Glomerular visceral epithelial cell (primary cell): ENCODE measurements around the gene UBL3.

ENCODE experiments used
- DNase-seq: peaks from one replicate; pipeline ENCODE4 v3.0.0-alpha.2; 2016; ENCODE audit errors: extremely low spot score

UBL3 gene

DNA sequence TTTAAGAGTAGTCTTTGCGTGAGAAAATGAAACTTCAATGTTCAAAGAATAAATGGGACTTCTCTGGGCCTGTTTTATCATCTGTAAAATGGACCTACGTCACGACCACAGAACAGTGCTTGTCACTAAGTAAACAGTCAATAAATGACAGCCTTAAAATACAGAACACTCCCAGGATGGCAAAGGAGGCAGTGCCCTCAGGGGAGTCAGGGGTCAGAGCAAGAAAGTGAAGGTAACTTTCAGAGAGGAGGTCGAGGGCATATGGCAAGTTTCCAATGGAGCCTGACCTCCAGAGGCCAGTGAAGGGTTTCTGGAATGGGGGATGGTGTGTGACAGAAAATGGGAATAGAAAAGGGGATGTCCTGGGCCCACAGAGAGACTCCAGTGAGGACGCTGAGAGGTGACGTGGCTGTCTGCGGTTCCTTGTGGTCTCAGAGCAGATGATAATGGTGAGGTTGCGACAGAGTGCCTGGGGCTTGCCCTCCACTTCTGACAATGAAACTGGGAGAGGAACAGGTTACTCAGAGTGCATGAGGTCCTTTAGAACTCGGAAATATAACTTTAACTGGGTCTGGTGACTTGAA is 91.8 kb downstream of the UBL3 start:
- DNase-seq: no peak

DNA sequence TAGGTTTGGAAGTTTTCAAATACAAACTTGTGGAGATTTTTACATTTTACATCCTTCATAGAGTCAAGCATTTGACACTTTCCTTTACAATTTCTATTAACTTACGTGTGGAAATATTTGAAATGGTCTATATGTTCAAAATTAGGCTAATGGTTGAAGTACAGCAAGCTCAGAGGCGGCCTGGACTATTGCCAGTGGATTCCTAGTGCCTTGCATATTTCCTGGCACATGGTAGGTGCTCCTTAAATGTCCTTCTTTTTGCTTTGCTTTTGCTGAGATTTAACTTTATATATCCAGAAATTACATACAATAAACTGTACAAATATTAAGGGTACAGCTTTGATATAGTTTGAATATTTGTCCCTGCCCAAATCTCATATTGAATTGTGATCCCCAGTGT is 93.9 kb downstream of the UBL3 start:
- no peak for DNase-seq

DNA sequence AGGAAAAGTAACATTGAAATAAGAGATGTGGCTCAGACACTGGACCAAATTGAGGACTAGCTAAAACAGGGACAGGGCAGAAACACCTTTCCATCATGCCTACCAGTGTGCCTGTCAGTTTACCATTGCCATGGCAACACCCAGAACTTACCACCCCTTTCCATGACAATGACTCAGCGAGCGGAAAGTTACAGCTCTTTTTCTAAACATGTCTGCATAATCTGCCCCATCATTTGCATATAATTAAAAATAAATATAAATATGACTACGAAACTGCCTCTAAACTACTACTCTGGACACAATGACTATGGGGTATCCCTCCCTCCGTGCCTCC is 96.0 kb downstream of the UBL3 start:
- DNase-seq: no peak

DNA sequence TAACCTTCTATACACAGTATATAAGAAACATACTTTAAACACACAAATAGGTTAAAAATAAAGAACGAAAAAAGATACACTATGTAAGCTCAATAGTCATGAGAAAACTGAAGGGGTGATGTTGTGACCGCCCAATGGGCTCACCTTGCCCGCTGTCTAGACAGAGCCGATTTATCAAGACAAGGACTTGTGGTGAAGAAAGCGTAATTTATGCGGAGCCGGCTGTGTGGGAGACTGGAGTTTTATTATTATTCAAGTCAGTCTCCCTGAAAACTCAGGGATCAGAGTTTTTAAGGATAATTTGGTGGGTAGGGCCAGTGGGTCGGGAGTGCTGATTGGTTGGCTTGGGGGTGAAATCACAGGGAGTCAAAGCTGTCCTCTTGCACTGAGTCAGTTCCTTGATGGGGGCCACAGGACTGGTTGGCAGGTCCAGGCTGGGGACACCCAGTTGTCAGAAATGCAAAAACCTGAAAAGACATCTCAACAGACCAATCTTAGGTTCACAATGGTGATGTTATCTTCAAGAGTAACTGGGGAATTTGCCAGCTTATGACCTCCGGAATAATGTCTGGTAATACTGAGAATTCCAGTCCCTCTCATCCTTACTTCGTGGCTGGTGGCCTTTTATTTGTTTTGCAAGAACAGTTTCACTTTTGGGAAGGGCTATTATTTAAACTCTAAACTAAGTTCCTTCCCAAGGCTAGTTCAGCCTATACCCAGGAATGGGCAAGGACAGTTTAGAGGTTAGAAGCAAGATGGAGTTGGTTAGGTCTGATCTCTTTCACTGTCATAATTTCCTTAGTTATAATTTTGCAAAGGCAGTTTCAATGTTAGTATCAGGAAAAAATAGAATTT is 96.6 kb downstream of the UBL3 start:
- DNase-seq: no peak

DNA sequence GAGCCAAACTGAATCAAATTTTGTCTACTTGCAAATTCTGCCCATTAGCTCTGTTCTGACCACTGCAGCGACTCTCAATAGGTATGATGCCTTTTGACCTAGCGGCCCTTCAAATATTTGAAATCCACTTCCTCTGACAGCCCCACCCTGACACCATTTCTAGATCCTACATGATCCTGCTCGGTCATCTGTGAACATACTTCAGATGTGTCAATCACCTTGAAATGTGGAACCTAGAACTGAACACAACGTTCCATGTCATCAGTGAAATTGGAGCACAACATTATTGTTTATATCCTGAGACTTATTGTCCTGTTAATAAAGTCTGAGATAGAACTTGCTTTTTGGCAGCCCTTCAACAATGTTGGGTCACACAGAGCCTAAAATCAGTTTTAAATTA is 98.2 kb downstream of the UBL3 start:
- no peak for DNase-seq

DNA sequence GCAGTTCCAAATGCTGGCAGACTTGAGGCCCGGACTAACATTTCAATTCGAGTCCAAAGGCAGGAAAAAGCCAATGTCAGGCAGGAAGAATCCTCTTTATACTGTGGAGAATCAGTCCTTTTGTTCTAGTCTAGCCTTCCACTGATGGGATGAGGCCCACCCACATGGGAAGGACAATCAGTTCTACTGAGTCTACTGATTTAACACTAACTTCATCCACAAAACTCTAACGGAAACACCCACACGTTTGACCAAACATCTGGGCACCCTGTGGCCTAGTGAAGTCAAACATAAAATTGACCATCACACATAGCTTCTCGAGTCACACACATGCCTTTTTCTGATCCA is 100.3 kb downstream of the UBL3 start:
- no peak for DNase-seq

DNA sequence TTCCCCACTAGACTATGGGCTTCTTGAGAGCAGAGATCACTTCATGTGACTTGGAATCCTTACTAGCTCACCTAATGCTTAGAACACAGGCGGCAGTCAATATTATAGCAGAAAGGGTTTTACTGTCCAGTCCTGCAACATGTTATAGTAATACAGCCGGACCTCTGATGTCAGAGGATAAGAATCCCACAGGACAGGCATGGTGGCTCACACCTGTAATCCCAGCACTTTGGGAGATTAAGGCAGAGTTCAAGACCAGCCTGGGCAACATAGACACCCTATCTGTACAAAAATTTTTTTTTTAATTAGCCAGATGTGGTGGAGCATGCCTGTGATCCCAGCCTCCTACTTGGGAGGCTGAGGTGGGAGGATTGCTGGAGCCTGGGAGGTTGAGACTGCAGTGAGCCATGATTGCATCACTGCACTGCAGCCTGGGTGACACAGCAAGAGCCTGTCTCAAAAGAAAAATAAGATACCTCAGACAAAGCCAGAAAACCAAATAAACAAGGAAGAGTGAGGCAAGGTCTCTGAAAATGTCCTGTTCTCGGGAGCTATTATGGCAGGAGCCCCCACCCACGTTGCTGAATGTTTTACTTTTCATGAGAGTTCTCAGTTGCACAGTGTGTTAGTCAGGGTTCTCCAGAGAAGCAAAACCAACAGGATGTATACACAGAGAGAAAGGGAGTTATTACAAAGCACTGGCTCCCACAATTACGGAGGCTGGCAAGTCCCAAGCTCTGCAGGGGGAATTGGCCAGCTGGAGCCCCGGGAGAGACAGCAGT is 100.8 kb downstream of the UBL3 start:
- DNase-seq: no peak

DNA sequence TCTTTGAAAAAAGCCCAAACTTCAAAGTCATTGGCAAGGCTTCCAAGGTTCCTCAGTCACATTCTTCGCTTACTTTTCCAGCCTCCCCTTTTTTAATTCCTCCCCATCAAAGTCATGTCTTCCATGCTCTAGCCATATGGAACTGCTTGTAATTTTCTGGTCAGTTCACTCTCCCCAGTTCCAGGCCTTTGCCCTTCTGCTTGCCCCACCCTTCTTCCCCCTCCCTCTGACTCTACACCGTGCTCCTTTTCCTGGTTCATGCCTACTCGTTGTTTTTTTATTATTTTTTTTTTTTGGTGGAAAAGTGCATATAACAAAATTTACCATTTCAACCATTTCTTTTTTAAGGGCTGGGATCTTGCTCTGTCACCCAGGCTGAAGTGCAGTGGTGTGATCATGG is 102.3 kb downstream of the UBL3 start:
- no peak for DNase-seq

DNA sequence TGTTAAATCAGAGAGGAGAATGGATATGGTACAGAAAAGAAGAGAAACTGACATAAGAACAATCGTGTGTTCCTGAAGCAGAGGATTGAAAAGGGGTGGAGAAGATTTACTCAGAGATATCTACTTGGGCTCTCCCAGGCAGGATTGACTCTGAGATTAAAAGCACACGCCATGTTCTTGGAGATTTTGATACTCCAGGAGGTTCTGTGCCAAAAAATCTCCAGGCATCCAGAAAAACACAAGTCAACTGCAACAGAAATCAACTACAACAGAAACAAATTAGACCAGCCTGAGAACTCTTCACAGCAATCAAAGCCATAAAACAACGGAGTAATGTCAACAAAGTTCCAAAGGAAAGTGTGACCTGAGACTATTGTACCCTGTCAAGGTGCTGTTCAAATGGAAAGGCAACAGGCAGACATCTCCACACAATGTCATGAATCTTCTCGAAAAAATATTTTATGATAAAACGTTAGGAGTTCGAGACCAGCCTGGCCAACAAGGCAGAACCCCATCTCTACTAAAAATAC is 104.2 kb downstream of the UBL3 start:
- DNase-seq: no peak

DNA sequence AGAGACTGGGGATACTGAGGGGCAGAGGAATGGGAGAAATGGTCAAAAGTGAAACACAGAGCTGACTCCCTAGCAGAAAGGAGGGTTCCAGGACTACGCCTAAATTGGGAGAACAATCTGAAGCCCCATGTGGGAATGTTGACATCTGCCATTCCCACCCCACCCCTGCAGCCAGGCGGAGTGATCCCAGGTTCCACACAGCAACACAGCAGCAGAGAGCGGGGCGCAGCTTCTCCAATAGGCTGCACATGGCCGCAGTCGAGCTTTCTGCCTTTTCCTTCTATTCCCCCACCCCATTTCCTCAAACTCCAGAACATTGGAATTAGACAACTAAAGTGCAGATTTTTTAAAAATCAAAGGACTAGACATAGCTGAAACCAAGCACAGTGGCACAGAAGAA is 104.7 kb downstream of the UBL3 start:
- DNase-seq: no peak

DNA sequence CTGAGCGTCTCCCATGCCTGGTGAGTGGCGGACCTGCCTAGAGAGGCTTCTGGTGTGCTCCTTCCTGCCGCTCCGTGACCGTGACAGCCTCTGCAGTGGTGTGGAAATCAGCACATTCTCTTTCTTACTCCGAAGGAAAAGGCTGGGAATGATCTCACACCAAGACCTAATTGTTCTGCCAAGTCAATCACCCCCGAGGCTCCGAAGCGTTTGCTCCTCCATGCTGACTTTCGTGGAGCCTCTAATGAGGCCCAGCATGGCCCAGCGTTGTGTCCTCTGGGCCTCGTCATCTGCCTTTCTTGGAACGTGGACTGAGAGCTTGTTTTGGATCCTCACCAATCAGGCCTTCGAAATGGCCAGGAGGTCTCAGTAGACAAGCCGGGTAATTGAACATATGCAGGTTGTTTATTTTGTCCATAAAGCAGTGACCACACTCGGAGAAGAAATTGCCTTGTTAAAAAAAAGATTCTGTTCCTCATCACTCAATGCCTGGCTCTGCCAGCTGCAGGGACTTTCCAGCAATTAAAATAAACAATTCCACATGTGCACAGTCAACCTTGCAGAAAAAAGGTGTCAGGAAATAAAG is 107.1 kb downstream of the UBL3 start:
- no peak for DNase-seq

DNA sequence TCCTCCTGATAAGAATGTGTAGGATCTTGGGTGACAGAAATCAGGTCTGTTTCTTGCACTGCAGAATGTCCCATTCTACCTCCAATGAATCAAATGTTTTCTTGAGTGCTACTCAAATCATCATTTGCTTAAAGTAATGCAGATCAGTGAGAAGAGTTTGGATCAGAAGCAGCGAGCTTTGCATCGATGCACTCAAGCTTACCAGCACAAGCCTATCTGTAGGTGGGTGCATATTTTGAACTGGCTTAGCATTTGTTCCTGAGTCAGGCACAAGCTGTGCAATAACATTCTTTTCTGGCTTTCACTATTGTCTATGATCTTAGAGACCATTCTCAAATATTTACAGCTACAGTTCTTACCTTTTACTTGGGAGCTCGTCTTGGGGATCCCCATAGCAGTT is 109.5 kb downstream of the UBL3 start:
- DNase-seq: no peak

DNA sequence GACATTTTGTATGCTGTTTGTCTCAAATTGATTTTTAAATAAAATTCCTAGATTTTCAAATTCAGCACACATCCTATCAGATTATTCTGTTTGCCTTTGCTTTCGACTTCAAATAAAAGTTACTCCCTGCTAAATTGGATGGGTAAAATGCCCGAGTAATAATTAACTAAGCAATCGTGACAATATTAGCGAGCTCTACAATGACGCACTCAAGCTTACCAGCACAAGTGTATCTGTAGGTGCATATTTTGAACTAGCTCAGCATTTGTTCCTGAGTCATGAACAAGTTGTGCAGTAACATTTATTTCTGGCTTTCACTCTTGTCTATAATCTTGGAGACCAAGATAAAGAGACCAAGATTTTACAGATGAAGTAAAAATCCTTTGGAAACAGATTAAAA is 113.4 kb downstream of the UBL3 start:
- peak; percentile 9 for DNase-seq

DNA sequence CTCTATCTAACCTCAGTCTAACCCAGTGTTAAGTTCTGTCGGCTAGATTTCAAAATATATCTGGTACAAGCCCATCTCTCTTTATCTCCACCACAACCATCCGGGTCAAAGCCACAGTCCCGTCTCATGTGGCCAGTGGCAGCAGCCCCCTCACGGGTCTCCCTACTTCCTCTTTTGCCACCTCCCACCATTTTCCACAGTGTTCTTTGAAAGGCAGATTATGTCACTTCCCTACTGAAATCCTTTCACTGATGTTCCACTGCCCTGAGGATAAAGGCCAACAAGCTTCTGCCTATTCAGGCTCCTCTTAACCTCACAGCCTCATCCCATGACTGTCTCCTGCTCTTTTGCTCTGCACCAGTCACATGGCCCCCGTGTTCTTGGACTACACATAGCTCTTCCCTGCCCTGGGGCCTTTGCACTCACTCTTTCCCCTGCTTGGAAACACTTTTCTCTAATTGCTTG is 117.2 kb downstream of the UBL3 start:
- DNase-seq: no peak

DNA sequence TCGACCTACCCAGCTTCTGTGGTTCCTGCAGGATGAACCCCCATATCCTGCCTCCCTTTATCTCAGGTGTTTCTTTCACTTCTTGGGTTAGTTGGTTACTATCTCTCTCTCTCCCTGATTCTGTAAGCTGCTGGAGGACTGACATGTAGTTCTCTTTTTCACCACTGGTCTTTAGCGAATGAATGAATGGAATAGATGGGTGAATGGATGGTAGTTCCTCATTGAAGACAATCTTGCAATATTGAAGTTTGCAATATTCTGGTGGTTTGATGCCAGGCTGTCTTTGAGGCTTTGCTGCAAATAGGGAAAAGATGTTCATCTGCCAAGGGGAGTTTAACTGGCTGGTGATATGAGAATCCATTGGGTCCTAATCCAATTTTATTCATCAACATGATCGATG is 120.2 kb downstream of the UBL3 start:
- DNase-seq: no peak

DNA sequence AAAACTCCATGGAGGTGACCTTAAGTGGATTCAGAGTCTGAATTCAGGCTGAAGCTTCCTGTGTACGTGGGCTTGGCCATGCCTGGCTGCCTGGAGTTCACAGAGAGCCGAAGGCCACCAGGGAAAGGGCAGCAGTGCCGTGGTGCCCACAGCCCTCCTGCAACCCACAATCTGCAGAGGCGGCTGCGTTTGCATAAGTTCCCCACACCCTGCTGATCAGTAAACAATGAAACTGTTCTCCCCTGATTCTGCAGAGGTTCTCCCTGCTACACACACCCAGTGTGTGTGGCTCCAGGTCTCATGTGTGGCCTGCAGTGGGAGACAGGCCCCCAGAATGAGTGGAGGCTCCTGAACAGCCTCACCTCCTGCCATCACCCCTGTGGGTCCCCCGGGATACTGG is 128.0 kb downstream of the UBL3 start:
- DNase-seq: no peak

DNA sequence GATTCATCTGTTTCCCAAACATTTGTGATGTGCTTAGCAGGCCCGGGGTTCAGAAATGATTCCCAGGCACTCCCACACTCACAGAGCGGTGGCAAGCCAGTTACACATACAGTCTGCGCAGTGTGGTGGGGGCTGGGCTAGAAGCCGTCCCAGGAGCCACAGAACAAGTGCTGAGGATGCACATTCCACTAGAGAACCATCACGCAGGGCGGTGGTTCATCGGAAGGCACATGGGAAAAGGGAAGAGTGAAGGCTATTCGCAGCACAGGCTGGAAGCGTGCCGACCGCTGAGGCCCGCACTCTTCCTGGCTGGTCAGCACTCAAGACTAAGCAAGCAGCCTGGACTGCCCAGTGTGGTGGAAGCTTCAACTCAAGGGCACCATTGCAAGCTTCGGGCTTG is 128.7 kb downstream of the UBL3 start:
- DNase-seq: no peak

DNA sequence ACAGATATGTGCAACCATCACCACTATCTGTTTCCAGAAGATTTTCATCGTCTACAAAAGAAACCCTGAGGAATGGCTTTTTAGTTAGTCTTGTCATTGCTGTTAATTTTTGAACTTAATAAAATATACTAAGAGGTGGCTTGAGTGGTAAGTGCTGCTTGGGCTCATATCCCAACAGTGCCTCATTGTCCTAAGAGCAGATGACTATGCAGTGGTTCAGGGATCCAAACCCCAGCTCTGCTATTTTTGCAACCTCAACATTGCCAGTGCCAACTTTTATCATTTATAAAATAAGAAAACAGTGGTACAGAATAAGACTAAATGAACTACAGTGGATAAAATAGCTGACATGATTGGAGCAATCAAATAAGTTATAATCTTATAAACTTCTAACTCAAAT is 131.7 kb downstream of the UBL3 start:
- no peak for DNase-seq

DNA sequence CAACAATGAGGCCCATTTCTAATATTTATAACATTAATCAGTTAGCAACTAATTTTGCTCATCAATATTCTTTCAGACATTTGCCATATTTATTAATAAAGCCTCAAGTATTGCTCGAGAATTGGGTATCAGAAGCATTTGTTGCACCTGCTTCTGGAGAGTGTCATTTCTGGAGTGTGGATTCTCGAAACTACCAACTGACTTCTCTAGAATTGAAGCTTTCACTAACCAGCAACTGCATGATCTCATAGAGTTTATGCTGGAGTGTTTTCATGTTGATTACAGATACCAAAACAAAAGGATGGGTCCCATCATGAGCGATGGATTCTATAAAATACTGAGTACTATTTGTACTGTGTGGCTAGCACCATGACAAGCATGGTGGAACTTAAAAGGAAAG is 133.9 kb downstream of the UBL3 start:
- no peak for DNase-seq
